ENCODE measurements around the gene TTYH3.

Gene TTYH3

DNA sequence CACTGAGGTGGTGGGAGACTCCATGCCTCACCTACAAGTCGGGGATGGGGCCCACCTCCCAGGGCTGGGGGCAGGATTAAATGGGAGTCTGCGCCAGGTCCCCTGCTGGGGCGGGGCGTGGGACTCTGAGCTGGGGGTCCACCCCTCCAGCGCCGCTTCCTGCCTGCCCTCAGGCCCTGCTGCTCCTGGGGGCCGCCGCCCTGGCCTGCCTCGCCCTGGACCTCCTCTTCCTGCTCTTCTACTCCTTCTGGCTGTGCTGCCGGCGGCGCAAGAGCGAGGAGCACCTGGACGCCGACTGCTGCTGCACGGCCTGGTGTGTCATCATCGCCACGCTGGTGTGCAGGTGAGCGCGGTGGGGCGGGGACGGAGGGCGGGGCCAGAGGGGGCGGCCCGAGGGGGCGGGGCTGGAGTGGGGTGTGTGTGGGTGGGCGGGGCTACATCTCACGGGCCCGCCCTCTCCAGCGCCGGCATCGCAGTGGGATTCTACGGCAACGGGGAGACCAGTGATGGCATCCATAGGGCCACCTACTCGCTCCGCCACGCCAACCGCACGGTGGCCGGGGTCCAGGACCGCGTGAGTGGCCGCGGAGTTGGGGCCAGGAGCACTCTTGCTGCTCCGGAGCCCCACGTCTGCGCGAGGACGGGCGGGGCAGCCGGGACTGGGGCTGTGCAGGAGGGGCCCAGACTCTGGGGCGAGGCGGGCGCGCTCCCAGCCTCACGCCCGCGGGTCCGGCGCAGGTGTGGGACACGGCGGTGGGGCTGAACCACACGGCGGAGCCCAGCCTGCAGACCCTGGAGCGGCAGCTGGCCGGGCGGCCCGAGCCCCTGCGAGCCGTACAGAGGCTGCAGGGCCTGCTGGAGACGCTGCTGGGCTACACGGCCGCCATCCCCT lies 15.1 kb downstream of the TTYH3 start:
- Histone ChIP-seq H2AFZ (ENCODE audit: low read length) (no peak overlapping the region), H3K9me3 (replicated peaks in 1 of 2; ENCODE audit: control insufficient read depth in 2 of 2, insufficient read depth in 1 of 2, low read depth in 1 of 2, low read length in 2 of 2) (peaks cover 0 to 2% of the 10 kb centered on the region in 2 donors), H2AK5ac (ENCODE audit: low read depth, low read length) (peak overlapping the region; percentile 75), H3K9ac (ENCODE audit: low read depth, low read length, poor library complexity) (no peak overlapping the region), H3K27ac (replicated peaks; ENCODE audit: low read length) (no peak overlapping the region), H2BK5ac (ENCODE audit: low read length) (peak overlapping the region; percentile 66), H4K8ac (ENCODE audit: low read depth, low read length) (no peak overlapping the region), H3K4me3 (ENCODE audit: low read length in 2 of 2) (no peak overlapping the region), H3K4me2 (ENCODE audit: insufficient read depth, low read length, poor library complexity, severe bottlenecking) (no peak overlapping the region), H2BK12ac (ENCODE audit: low read length) (peak overlapping the region; percentile 58), H2BK120ac (ENCODE audit: low read depth, low read length) (no peak overlapping the region), H3K4me1 (ENCODE audit: control insufficient read depth in 2 of 2, insufficient read depth in 1 of 2, low read depth in 1 of 2, low read length in 2 of 2) (peaks cover 22 to 26% of the 10 kb centered on the region in 2 donors), H2BK15ac (ENCODE audit: low read length) (no peak overlapping the region), H3K36me3 (replicated peaks in 1 of 2; ENCODE audit: control insufficient read depth in 2 of 2, insufficient read depth in 2 of 2, low read length in 2 of 2) (peaks cover 41 to 59% of the 10 kb centered on the region in 2 donors), H3K14ac (ENCODE audit: low read length) (peak overlapping the region; percentile 63), H3K18ac (ENCODE audit: low read length) (peak overlapping the region; percentile 38), H3K4ac (ENCODE audit: low read length) (no peak overlapping the region), H3K79me1 (ENCODE audit: low read depth, low read length) (peaks cover 38% of the 10 kb centered on the region), H4K91ac (ENCODE audit: low read depth, low read length, poor library complexity) (no peak overlapping the region), H3K23ac (ENCODE audit: low read depth, low read length, poor library complexity) (peak overlapping the region; percentile 80), H3K27me3 (ENCODE audit: control insufficient read depth in 3 of 3, insufficient read depth in 3 of 3, low read depth in 1 of 3, low read length in 3 of 3) (no peaks in the 10 kb centered on the region)
- no CpG with 5 or more reads among the region's 73 CpGs for WGBS, 2 donors (ENCODE audit: extremely low coverage in 2 of 2, insufficient read length in 2 of 2, insufficient replicate concordance in 1 of 2)
- no peak for DNase-seq (ENCODE audit: low spot score)

DNA sequence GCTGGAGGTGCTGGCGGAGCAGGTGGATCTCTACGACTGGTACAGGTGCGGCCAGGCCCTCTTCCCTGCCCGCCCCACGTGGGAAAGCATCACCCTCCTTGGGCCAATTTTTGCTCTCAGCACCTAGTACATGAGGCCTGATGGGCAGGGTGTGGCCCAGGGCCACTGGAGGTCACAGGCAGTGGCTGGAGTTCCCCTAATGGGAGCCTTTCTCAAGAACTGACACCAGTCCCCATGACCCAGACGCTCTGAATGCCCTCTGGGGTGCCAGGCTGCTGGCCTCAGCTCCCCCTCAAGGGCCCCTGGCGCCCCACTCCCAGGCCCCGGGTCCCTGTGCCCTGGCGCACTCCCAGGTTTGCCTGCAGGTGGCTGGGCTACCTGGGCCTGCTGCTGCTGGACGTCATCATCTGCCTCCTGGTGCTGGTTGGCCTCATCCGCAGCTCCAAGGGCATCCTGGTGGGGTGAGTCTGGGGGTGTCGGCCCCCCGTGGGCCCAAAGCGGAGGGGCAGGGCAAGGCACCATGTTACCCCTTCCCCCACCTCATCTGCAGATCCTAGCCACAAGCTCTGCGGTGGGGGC lies 15.9 kb downstream of the TTYH3 start:
- peaks cover 48 to 64% of the 10 kb centered on the region in 2 donors for H3K36me3 ChIP-seq (replicated peaks in 1 of 2; ENCODE audit: control insufficient read depth in 2 of 2, insufficient read depth in 2 of 2, low read length in 2 of 2)
- H2BK15ac ChIP-seq (ENCODE audit: low read length): no peak overlapping the region
- no peak for DNase-seq (ENCODE audit: low spot score)
- no peak overlapping the region for H3K14ac ChIP-seq (ENCODE audit: low read length)
- H3K27me3 ChIP-seq (ENCODE audit: control insufficient read depth in 3 of 3, insufficient read depth in 3 of 3, low read depth in 1 of 3, low read length in 3 of 3): no peaks in the 10 kb centered on the region
- no peak overlapping the region for H4K8ac ChIP-seq (ENCODE audit: low read depth, low read length)
- peaks cover 38% of the 10 kb centered on the region for H3K79me1 ChIP-seq (ENCODE audit: low read depth, low read length)
- H2AFZ ChIP-seq (ENCODE audit: low read length): no peak overlapping the region
- peaks cover 20 to 25% of the 10 kb centered on the region in 2 donors for H3K4me1 ChIP-seq (ENCODE audit: control insufficient read depth in 2 of 2, insufficient read depth in 1 of 2, low read depth in 1 of 2, low read length in 2 of 2)
- peak overlapping the region; percentile 80 for H3K23ac ChIP-seq (ENCODE audit: low read depth, low read length, poor library complexity)
- H3K9ac ChIP-seq (ENCODE audit: low read depth, low read length, poor library complexity): no peak overlapping the region
- no CpG with 5 or more reads among the region's 15 CpGs for WGBS, 2 donors (ENCODE audit: extremely low coverage in 2 of 2, insufficient read length in 2 of 2, insufficient replicate concordance in 1 of 2)
- H3K4me3 ChIP-seq (ENCODE audit: low read length in 2 of 2): no peak overlapping the region
- H3K27ac ChIP-seq (replicated peaks; ENCODE audit: low read length): no peak overlapping the region
- peak overlapping the region; percentile 43 for H2AK5ac ChIP-seq (ENCODE audit: low read depth, low read length)
- H2BK120ac ChIP-seq (ENCODE audit: low read depth, low read length): no peak overlapping the region
- no peak overlapping the region for H3K4me2 ChIP-seq (ENCODE audit: insufficient read depth, low read length, poor library complexity, severe bottlenecking)
- H2BK5ac ChIP-seq (ENCODE audit: low read length): peak overlapping the region; percentile 66
- H4K91ac ChIP-seq (ENCODE audit: low read depth, low read length, poor library complexity): no peak overlapping the region
- peaks cover 0 to 2% of the 10 kb centered on the region in 2 donors for H3K9me3 ChIP-seq (replicated peaks in 1 of 2; ENCODE audit: control insufficient read depth in 2 of 2, insufficient read depth in 1 of 2, low read depth in 1 of 2, low read length in 2 of 2)
- H3K4ac ChIP-seq (ENCODE audit: low read length): no peak overlapping the region
- H2BK12ac ChIP-seq (ENCODE audit: low read length): no peak overlapping the region
- H3K18ac ChIP-seq (ENCODE audit: low read length): peak overlapping the region; percentile 28

DNA sequence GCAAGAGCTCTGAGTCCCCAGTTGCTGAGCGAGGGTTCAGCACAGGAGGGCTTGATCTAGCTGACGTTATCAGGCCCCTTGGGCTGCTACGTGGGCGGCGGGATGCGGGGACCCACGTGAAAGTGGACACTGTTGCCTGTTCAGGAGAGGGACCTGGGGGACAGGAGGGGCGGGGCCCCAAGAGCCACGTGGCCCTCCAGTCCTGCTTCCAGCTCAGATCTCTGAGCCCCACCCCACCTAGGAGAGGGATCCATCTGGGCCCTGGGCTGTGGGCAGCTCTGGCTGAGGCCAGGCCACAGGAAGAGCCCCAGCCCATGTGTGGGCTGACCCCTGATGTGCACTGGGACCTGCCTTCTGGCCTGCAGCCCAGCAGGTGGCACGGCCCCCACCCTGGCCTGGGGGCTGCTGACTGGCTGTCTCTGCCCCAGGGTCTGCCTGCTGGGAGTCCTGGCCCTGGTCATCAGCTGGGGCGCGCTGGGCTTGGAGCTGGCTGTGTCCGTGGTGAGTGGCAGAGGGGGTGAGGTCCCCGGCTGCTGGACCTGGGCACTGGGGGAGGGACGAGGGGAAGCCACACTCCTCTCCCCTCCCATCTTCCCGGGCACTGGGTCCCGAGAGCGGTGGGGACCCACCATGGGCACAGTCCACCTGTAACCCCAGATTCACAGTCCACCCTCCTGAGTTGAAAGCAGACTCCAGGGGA lies 17.5 kb downstream of the TTYH3 start:
- Histone ChIP-seq H2BK5ac (ENCODE audit: low read length) (no peak overlapping the region), H3K18ac (ENCODE audit: low read length) (no peak overlapping the region), H3K36me3 (replicated peaks in 1 of 2; ENCODE audit: control insufficient read depth in 2 of 2, insufficient read depth in 2 of 2, low read length in 2 of 2) (peaks cover 51 to 79% of the 10 kb centered on the region in 2 donors)

More for the DNA sequence above, 17.5 kb downstream of the TTYH3 start:
- Histone ChIP-seq H2AFZ (ENCODE audit: low read length) (no peak overlapping the region), H3K27me3 (ENCODE audit: control insufficient read depth in 3 of 3, insufficient read depth in 3 of 3, low read depth in 1 of 3, low read length in 3 of 3) (no peaks in the 10 kb centered on the region), H4K91ac (ENCODE audit: low read depth, low read length, poor library complexity) (no peak overlapping the region), H2BK120ac (ENCODE audit: low read depth, low read length) (no peak overlapping the region), H3K23ac (ENCODE audit: low read depth, low read length, poor library complexity) (peak overlapping the region; percentile 73), H3K4ac (ENCODE audit: low read length) (no peak overlapping the region), H3K9me3 (replicated peaks in 1 of 2; ENCODE audit: control insufficient read depth in 2 of 2, insufficient read depth in 1 of 2, low read depth in 1 of 2, low read length in 2 of 2) (peaks cover 0 to 2% of the 10 kb centered on the region in 2 donors), H3K9ac (ENCODE audit: low read depth, low read length, poor library complexity) (no peak overlapping the region), H3K14ac (ENCODE audit: low read length) (no peak overlapping the region), H2AK5ac (ENCODE audit: low read depth, low read length) (no peak overlapping the region), H3K4me3 (ENCODE audit: low read length in 2 of 2) (no peak overlapping the region), H4K8ac (ENCODE audit: low read depth, low read length) (no peak overlapping the region), H3K4me2 (ENCODE audit: insufficient read depth, low read length, poor library complexity, severe bottlenecking) (no peak overlapping the region), H3K79me1 (ENCODE audit: low read depth, low read length) (peaks cover 29% of the 10 kb centered on the region), H3K4me1 (ENCODE audit: control insufficient read depth in 2 of 2, insufficient read depth in 1 of 2, low read depth in 1 of 2, low read length in 2 of 2) (peaks cover 12 to 19% of the 10 kb centered on the region in 2 donors), H3K27ac (replicated peaks; ENCODE audit: low read length) (no peak overlapping the region), H2BK15ac (ENCODE audit: low read length) (no peak overlapping the region), H2BK12ac (ENCODE audit: low read length) (peak overlapping the region; percentile 30)
- no CpG with 5 or more reads among the region's 18 CpGs for WGBS, 2 donors (ENCODE audit: extremely low coverage in 2 of 2, insufficient read length in 2 of 2, insufficient replicate concordance in 1 of 2)
- DNase-seq (ENCODE audit: low spot score): no peak

Data from neuronal stem cell (in vitro differentiated cells).